Astrocyte of the spinal cord (primary cell): Measurements from ENCODE around the gene ACOT4.
A peak's percentile ranks its signal among the peaks of the same experiment; 100 is the strongest.
"Not testable (repeated sequence)": the region's sequence is repeated elsewhere in the genome, so short reads cannot be mapped to it uniquely, and the experiment has no call there.

Experiments
- DNase-seq: peaks from one replicate; pipeline ENCODE4 v3.0.0; 2011; ENCODE audit warnings: low read depth, low spot score
- H3K4me3 ChIP-seq: 2 replicates; pipeline ENCODE4 v1.5.1; 2011; ENCODE audit warnings: low read depth, mild to moderate bottlenecking, low read length, moderate library complexity
- CTCF ChIP-seq: IDR thresholded peaks from 2 replicates; pipeline ENCODE4 v1.5.1; 2012; ENCODE audit warnings: low read depth, mild to moderate bottlenecking, low read length, inconsistent platforms
- in situ Hi-C: cut with HindIII; loops from 2 replicates; pipeline ENCODE4 v1.10.0; 2017; ENCODE audit warnings: low sequenced_read_pairs

Gene ACOT4

GRCh38 chr14:73633116-73634010 is 41.7 kb downstream of the ACOT4 start:
- in situ Hi-C loops = no loop called here
- H3K4me3 ChIP-seq = peak overlapping the region; percentile 40
- peak; percentile 77 for DNase-seq
- peak; percentile 85 for TF ChIP-seq CTCF

DNA sequence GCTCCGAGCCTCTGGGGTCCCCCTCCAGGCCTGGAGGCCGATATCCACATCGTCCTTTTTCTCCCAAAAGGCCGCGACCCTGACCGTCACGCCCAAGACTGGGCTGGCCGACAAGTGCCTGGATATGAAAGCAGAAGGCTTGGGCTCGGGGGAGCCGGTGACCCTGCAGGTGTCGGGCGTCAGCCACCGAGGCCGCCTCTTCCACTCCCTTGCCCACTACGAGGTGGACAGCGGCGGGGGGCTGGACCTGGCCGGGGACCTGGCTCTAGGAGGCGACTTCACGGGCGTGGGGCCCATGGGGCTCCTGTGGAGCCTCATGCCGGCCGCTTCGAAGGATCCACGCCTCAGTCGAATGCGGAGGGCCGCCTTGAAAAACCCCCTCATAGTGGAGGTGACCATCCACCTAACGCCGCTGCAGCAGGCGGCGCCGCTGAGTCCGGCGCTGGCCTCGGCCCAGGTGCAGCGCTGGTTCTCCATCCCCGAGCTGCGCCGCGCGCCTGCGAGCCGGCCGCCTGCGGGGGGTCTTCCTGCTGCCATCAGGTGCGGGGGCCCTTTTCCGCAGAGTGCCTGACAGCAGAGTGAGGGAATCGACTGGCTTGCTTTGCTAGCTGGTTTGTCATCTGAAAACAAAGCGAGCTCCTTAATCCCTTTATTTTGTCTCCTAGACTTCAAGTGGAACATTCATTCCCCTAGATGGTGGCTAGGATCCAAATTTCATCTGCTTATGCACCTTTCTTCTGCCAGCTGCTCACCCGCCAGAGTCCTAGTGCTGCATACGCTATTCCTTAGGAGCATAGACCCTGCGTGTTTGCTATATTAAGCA is 42.5 kb downstream of the ACOT4 start:
- in situ Hi-C loops = no loop called here
- TF ChIP-seq CTCF = peak; percentile 55
- DNase-seq = peak; percentile 24
- peak overlapping the region; percentile 40 for H3K4me3 ChIP-seq

- DNase-seq, H3K4me3 ChIP-seq, in situ Hi-C loops: not testable (repeated sequence)
These were observed 44.7 kb downstream of the ACOT4 start for GRCh38 chr14:73636355-73636754.

GRCh38 chr14:73637830-73638229 is 46.2 kb downstream of the ACOT4 start:
- TF ChIP-seq CTCF = no peak
- in situ Hi-C loops = no loop called here
- DNase-seq = no peak
- H3K4me3 ChIP-seq = no peak overlapping the region

DNA sequence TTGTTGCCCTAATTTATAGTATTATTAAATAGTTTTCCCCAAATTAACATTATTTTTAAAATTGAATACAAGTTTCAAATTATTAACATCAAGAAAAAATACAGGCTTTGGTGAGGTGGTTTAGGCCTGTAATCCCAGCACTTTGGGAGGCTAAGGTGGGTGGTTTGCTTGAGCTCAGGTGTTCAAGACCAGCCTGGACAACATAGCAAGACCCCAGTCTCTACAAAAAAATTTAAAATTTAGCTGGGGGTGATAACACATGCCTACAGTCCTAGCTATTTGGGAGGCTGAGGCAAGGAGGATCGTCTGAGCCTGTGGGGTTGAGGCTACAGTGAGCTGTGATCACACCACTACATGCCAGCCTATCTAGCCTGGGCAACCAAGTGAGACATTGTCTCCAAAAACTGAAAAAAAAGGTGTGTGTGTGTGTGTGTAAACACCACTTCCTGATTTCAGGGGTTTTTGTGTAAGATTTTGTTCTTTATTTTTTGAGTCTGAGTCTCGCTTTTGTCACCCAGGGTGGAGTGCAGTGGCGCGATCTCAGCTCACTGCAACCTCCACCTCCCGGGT is 49.2 kb downstream of the ACOT4 start:
- in situ Hi-C loops = no loop called here
- TF ChIP-seq CTCF = no peak
- no peak for DNase-seq
- no peak overlapping the region for H3K4me3 ChIP-seq

GRCh38 chr14:73644531-73645247 is 53.0 kb downstream of the ACOT4 start, which contains the start of gene DNAL1:
Gene DNAL1 (plus strand): TSS chr14:73644986. CDS start chr14:73645040, 54 bp downstream.
- in situ Hi-C loops = no loop called here

More at GRCh38 chr14:73644531-73645247, 53.0 kb downstream of the ACOT4 start, which contains the start of gene DNAL1:
- peak; percentile 90 for DNase-seq
- peak within 1 kb of the TSS; percentile 92 for H3K4me3 ChIP-seq
- TF ChIP-seq CTCF = no peak
